ENCODE data around the gene ANKRD37.
A peak's percentile ranks its signal among the peaks of the same experiment; 100 is the strongest.

Gene ANKRD37

DNA sequence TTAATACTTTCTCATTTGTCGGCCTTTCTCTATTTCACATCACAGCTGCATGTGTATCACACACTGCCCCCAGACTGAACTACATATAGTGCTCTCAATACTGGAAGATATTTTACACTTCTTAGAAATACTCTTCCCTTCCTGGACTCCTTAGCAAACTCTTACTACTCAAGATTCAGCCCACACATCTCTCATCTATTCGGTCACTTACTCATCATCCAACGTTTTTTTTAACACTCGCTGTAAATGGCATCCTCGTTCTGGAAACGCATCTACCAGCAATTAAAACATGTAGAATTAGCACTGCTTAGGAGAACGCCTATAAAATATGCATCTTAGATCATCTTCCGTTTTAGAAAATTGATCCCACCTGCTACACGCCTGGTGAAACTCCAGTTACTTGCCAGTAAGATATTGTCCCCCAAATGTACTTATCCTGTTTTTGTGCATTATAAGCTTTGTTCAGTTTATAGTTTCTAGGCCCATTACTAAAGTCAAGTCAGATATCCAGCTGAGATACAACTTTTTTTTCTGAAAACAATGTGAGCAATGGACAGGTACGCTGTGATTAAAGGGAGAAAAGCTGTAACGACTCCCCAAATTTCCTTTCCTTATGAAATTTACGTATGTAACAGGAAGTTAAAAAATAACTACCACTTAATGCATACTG is 1.9 kb upstream of the ANKRD37 start:
- no peak for DNase-seq
- Histone ChIP-seq H3K4me2 (ENCODE audit: insufficient read depth, low read length) (peak overlapping the region; percentile 96), H3K27ac (ENCODE audit: low read length) (peak overlapping the region; percentile 53; the same call in 1 of the 2 replicates), H3K79me2 (ENCODE audit: insufficient read depth, low read length) (peaks cover 13% of the 10 kb centered on the region; the same call in 1 of the 2 replicates), H3K9ac (ENCODE audit: low read depth, low read length) (peak overlapping the region; percentile 98), H2AFZ (ENCODE audit: low read depth, low read length) (peak overlapping the region; percentile 98), H3K36me3 (ENCODE audit: insufficient read depth, low read length) (peaks cover 10% of the 10 kb centered on the region), H3K4me1 (ENCODE audit: insufficient read depth, low read length) (peaks cover 41% of the 10 kb centered on the region), H3K4me3 (ENCODE audit: low read depth in 1 of 2, low read length in 2 of 2) (peak overlapping the region; percentile 41 to 93), H3K9me3 (ENCODE audit: insufficient read depth, low read length, severe bottlenecking) (no peaks in the 10 kb centered on the region), H4K20me1 (ENCODE audit: insufficient read depth, low read length) (no peaks in the 10 kb centered on the region), H3K27me3 (ENCODE audit: insufficient read depth, low read length, poor library complexity) (no peaks in the 10 kb centered on the region)
- ATAC-seq (ENCODE audit: insufficient read depth, low read depth): no peak
- TF ChIP-seq, protein P1, sequence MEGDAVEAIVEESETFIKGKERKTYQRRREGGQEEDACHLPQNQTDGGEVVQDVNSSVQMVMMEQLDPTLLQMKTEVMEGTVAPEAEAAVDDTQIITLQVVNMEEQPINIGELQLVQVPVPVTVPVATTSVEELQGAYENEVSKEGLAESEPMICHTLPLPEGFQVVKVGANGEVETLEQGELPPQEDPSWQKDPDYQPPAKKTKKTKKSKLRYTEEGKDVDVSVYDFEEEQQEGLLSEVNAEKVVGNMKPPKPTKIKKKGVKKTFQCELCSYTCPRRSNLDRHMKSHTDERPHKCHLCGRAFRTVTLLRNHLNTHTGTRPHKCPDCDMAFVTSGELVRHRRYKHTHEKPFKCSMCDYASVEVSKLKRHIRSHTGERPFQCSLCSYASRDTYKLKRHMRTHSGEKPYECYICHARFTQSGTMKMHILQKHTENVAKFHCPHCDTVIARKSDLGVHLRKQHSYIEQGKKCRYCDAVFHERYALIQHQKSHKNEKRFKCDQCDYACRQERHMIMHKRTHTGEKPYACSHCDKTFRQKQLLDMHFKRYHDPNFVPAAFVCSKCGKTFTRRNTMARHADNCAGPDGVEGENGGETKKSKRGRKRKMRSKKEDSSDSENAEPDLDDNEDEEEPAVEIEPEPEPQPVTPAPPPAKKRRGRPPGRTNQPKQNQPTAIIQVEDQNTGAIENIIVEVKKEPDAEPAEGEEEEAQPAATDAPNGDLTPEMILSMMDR (IDR thresholded peaks at IDR 0.05; ENCODE audit: borderline replicate concordance, extremely low read depth, low read length, poor library complexity, severe bottlenecking): no peak
- no peak for TF ChIP-seq EZH2 (IDR thresholded peaks at IDR 0.05; ENCODE audit: borderline replicate concordance, low read depth, low read length, severe bottlenecking)

DNA sequence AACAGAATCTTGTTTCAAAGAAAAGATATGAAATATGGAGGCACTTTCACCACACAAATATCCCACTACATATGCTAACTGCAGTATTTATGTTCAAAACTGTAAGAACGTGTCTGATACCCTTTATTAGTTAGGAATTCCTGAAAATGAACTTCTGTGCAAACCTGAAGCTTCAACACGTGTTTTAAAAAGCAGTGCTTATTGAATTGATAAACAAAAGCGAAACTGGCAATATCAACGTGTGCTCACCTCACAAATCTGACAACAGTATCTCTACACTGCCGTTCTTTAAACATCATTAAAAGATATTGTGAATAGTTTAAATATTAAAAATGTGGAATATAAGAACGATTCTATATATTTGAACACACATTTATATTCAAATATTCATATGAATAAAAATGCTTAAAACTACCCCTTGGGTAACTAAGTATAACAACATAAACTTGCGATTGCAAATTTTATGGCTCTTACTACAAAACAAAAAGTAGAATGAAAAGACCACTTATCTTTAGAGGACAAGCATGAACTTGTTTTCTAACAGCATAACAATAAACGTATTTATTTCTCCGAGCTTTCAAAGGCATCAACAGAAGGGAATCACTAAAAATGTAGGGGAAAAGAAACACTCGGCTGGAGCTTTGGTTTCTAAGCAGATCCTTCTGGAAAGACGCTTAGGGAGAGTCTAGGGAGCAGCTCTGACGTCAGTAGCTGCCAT is 1.2 kb upstream of the ANKRD37 start, which contains the start of gene LRP2BP:
Gene LRP2BP, minus strand, starts transcription at position 687 of the 718 bp plus-strand sequence. CDS start 17,738 bp downstream, outside the sequence.
- ATAC-seq (ENCODE audit: insufficient read depth, low read depth) (no peak), DNase-seq (no peak)
- Histone ChIP-seq H3K27ac (ENCODE audit: low read length) (peak within 1 kb of the TSS; percentile 86), H2AFZ (ENCODE audit: low read depth, low read length) (peak within 1 kb of the TSS; percentile 98), H4K20me1 (ENCODE audit: insufficient read depth, low read length) (no peaks in the 10 kb centered on the region), H3K9ac (ENCODE audit: low read depth, low read length) (peak within 1 kb of the TSS; percentile 98), H3K79me2 (ENCODE audit: insufficient read depth, low read length) (peaks cover 13% of the 10 kb centered on the region; the same call in 1 of the 2 replicates), H3K4me1 (ENCODE audit: insufficient read depth, low read length) (peaks cover 41% of the 10 kb centered on the region), H3K4me3 (ENCODE audit: low read depth in 1 of 2, low read length in 2 of 2) (peak within 1 kb of the TSS; percentile 41 to 93), H3K36me3 (ENCODE audit: insufficient read depth, low read length) (peaks cover 17% of the 10 kb centered on the region), H3K9me3 (ENCODE audit: insufficient read depth, low read length, severe bottlenecking) (no peaks in the 10 kb centered on the region), H3K4me2 (ENCODE audit: insufficient read depth, low read length) (peak within 1 kb of the TSS; percentile 96), H3K27me3 (ENCODE audit: insufficient read depth, low read length, poor library complexity) (no peaks in the 10 kb centered on the region)
- TF ChIP-seq EZH2 (IDR thresholded peaks at IDR 0.05; ENCODE audit: borderline replicate concordance, low read depth, low read length, severe bottlenecking): no peak
- TF ChIP-seq, protein P1 (IDR thresholded peaks at IDR 0.05; ENCODE audit: borderline replicate concordance, extremely low read depth, low read length, poor library complexity, severe bottlenecking): no peak

DNA sequence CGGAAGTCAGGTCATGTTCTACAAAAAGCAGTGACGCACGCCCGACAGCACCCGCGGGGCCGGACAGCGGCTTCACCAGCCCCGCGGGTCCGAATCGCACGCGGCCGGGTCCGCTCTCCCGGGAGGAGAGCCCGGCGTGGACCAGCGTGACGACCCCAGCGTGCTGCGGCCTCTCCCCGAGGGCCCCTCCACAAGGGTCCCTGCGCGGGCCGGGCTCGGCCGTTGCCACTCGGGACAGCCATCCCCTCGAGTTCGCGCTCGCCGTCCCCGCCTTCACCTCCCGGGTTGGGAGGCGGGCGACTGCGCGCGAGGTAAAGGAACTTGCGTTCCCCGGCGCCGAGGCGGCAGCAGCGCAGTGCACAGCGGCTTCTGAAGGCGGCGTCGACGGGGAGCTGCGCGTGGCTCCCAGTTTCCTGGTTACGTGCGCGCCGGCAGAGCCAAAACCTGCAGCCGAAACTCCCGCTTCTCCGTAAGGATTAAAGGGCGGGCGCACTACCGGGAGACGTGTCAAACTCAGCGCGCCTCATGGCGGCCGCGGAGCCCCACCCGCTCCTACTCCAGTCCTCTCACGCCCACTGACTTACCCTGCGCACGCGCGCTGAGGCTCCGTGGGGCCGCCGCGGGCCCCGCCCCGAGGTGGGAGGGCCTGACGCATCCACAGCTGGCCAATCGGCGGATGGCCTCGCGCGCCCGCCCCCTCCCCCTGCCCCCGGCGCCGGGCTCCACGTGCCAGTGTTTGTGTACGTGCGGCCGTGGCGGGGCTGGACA is 501 bp upstream of the ANKRD37 start:
- H3K4me3 ChIP-seq (ENCODE audit: low read depth in 1 of 2, low read length in 2 of 2): peak overlapping the region; percentile 41 to 93
- DNase-seq (peak; percentile 96), ATAC-seq (ENCODE audit: insufficient read depth, low read depth) (peak; percentile 95)
- peaks cover 13% of the 10 kb centered on the region; the same call in 1 of the 2 replicates for H3K79me2 ChIP-seq (ENCODE audit: insufficient read depth, low read length)
- H3K36me3 ChIP-seq (ENCODE audit: insufficient read depth, low read length): peaks cover 24% of the 10 kb centered on the region
- peak overlapping the region; percentile 96 for H3K4me2 ChIP-seq (ENCODE audit: insufficient read depth, low read length)
- peak overlapping the region; percentile 86 for H3K27ac ChIP-seq (ENCODE audit: low read length)
- H3K27me3 ChIP-seq (ENCODE audit: insufficient read depth, low read length, poor library complexity): no peaks in the 10 kb centered on the region
- peak overlapping the region; percentile 98 for H2AFZ ChIP-seq (ENCODE audit: low read depth, low read length)
- H4K20me1 ChIP-seq (ENCODE audit: insufficient read depth, low read length): no peaks in the 10 kb centered on the region
- peak overlapping the region; percentile 98 for H3K9ac ChIP-seq (ENCODE audit: low read depth, low read length)
- H3K9me3 ChIP-seq (ENCODE audit: insufficient read depth, low read length, severe bottlenecking): no peaks in the 10 kb centered on the region
- TF ChIP-seq, protein P1 (IDR thresholded peaks at IDR 0.05; ENCODE audit: borderline replicate concordance, extremely low read depth, low read length, poor library complexity, severe bottlenecking): no peak
- peaks cover 41% of the 10 kb centered on the region for H3K4me1 ChIP-seq (ENCODE audit: insufficient read depth, low read length)

Data from DND-41 (cell line).